H9 (cell line): Measurements from ENCODE around the gene UGT2B15. TPM values are rescaled to one million over a fixed set of nuclear protein-coding genes. Genes with fewer than 3 reads are reported as not detected.

ENCODE experiments used
- DNase-seq: peaks from one replicate; pipeline ENCODE4 v3.0.0-alpha.2; 2017
- H2AFZ ChIP-seq: one replicate; pipeline ENCODE4 v1.6.1; 2013; ENCODE audit warnings: mild to moderate bottlenecking, low read length, control low read depth, moderate library complexity
- H2AK5ac ChIP-seq: 2 replicates; pipeline ENCODE4 v1.6.1; 2013; ENCODE audit warnings: low read length, control low read depth, mixed read lengths; ENCODE audit not compliant: insufficient read length
- H2BK120ac ChIP-seq: one replicate; pipeline ENCODE4 v1.6.1; 2013; ENCODE audit warnings: low read depth, mild to moderate bottlenecking, low read length, control low read depth, inconsistent platforms; ENCODE audit not compliant: poor library complexity, severe bottlenecking
- H2BK12ac ChIP-seq: 2 replicates; pipeline ENCODE4 v1.6.1; 2013; ENCODE audit warnings: low read length, control low read depth, mixed read lengths, low read depth; ENCODE audit not compliant: insufficient read length
- H2BK15ac ChIP-seq: 2 replicates; pipeline ENCODE4 v1.6.1; 2013; ENCODE audit warnings: low read depth, low read length, control low read depth
- H2BK20ac ChIP-seq: one replicate; pipeline ENCODE4 v1.6.1; 2013; ENCODE audit warnings: low read depth, mild to moderate bottlenecking, low read length, control low read depth, inconsistent platforms; ENCODE audit not compliant: poor library complexity, severe bottlenecking
- H2BK5ac ChIP-seq: 2 replicates; pipeline ENCODE4 v1.6.1; 2013; ENCODE audit warnings: low read length, control low read depth, mixed read lengths; ENCODE audit not compliant: insufficient read length
- H3K14ac ChIP-seq: 2 replicates; pipeline ENCODE4 v1.6.1; 2013; ENCODE audit warnings: low read length, control low read depth; ENCODE audit not compliant: insufficient read depth
- H3K18ac ChIP-seq: 2 replicates; pipeline ENCODE4 v1.6.1; 2013; ENCODE audit warnings: low read depth, mild to moderate bottlenecking, mixed read lengths, low read length, control low read depth; ENCODE audit not compliant: insufficient read length
- H3K23ac ChIP-seq: 2 replicates; pipeline ENCODE4 v1.6.1; 2013; ENCODE audit warnings: low read length, control low read depth, mixed read lengths, low read depth; ENCODE audit not compliant: insufficient read length
- H3K23me2 ChIP-seq: 2 replicates; pipeline ENCODE4 v1.6.1; 2013; ENCODE audit warnings: low read depth, mild to moderate bottlenecking, mixed read lengths, low read length, control low read depth; ENCODE audit not compliant: insufficient read length, poor library complexity, severe bottlenecking
- H3K27ac ChIP-seq: 2 replicates; pipeline ENCODE4 v1.5.1; 2013; ENCODE audit warnings: low read length, control low read depth, mixed read lengths, low read depth; ENCODE audit not compliant: insufficient read length
- H3K27me3 ChIP-seq: 2 replicates; pipeline ENCODE4 v1.6.1; 2013; ENCODE audit warnings: low read length, control low read depth, inconsistent platforms; ENCODE audit not compliant: insufficient read depth
- H3K4ac ChIP-seq: 2 replicates; pipeline ENCODE4 v1.6.1; 2013; ENCODE audit warnings: low read depth, mild to moderate bottlenecking, control low read depth, inconsistent platforms, low read length, moderate library complexity
- H3K4me1 ChIP-seq: 2 replicates; pipeline ENCODE4 v1.6.1; 2013; ENCODE audit warnings: low read length, control low read depth, inconsistent platforms; ENCODE audit not compliant: insufficient read depth
- H3K4me2 ChIP-seq: 2 replicates; pipeline ENCODE4 v1.6.1; 2013; ENCODE audit warnings: low read length, control low read depth, mixed read lengths; ENCODE audit not compliant: insufficient read length, insufficient read depth
- H3K56ac ChIP-seq: 2 replicates; pipeline ENCODE4 v1.6.1; 2013; ENCODE audit warnings: low read depth, mild to moderate bottlenecking, mixed read lengths, low read length, control low read depth; ENCODE audit not compliant: insufficient read length
- H3K79me1 ChIP-seq: 2 replicates; pipeline ENCODE4 v1.6.1; 2013; ENCODE audit warnings: low read depth, mild to moderate bottlenecking, moderate library complexity, low read length, control low read depth, inconsistent platforms; ENCODE audit not compliant: insufficient read depth, poor library complexity, severe bottlenecking
- H3K79me2 ChIP-seq: 2 replicates; pipeline ENCODE4 v1.6.1; 2013; ENCODE audit warnings: low read length, control low read depth, inconsistent platforms; ENCODE audit not compliant: insufficient read depth
- H3K9ac ChIP-seq: 2 replicates; pipeline ENCODE4 v1.6.1; 2013; ENCODE audit warnings: low read length, control low read depth, mixed read lengths; ENCODE audit not compliant: insufficient read length; ENCODE audit errors: extremely low read depth
- H3K9me3 ChIP-seq: one replicate; pipeline ENCODE4 v1.6.1; 2013; ENCODE audit warnings: low read depth, low read length, inconsistent platforms; ENCODE audit not compliant: control insufficient read depth
- H3T11ph ChIP-seq: one replicate; pipeline ENCODE4 v1.6.1; 2013; ENCODE audit warnings: mild to moderate bottlenecking, low read length, control low read depth, inconsistent platforms
- H4K20me1 ChIP-seq: one replicate; pipeline ENCODE4 v1.6.1; 2013; ENCODE audit not compliant: control insufficient read depth, insufficient read length, insufficient read depth
- H4K5ac ChIP-seq: 2 replicates; pipeline ENCODE4 v1.6.1; 2013; ENCODE audit warnings: low read depth, mild to moderate bottlenecking, mixed read lengths, low read length, control low read depth; ENCODE audit not compliant: insufficient read length
- H4K8ac ChIP-seq: replicated peaks from 2 replicates; pipeline ENCODE4 v1.6.1; 2013; ENCODE audit warnings: low read length, control low read depth, mixed read lengths, low read depth; ENCODE audit not compliant: insufficient read length
- H4K91ac ChIP-seq: 2 replicates; pipeline ENCODE4 v1.6.1; 2013; ENCODE audit warnings: low read depth, mild to moderate bottlenecking, moderate library complexity, mixed read lengths, low read length, control low read depth; ENCODE audit not compliant: insufficient read length
- H3K27ac Mint-ChIP-seq, 3 experiments: 2 replicates in 2 of 3; 3 replicates in 1 of 3; pipeline ENCODE4 v1.8.0; 2020 to 2021; ENCODE audit warnings: mixed read lengths in 3 of 3, mild to moderate bottlenecking in 1 of 3, moderate library complexity in 1 of 3
- H3K27me3 Mint-ChIP-seq: 2 replicates; pipeline ENCODE4 v1.8.0; 2021; ENCODE audit warnings: low read depth, mild to moderate bottlenecking, moderate library complexity, mixed read lengths
- H3K36me3 Mint-ChIP-seq, 3 experiments: 2 replicates in 2 of 3; 3 replicates in 1 of 3; pipeline ENCODE4 v1.8.0; 2020 to 2021; ENCODE audit warnings: low read depth in 3 of 3, mixed read lengths in 3 of 3; ENCODE audit not compliant: insufficient read depth in 1 of 3
- H3K4me1 Mint-ChIP-seq, 2 experiments: 2 replicates each; pipeline ENCODE4 v1.8.0; 2020; ENCODE audit warnings: mixed read lengths in 2 of 2
- H3K4me3 Mint-ChIP-seq, 2 experiments: 2 replicates in 1 of 2; 3 replicates in 1 of 2; pipeline ENCODE4 v1.8.0; 2020 to 2021; ENCODE audit warnings: mild to moderate bottlenecking in 2 of 2, mixed read lengths in 2 of 2, moderate library complexity in 1 of 2
- H3K9me3 Mint-ChIP-seq, 2 experiments: 2 replicates in 1 of 2; 3 replicates in 1 of 2; pipeline ENCODE4 v1.8.0; 2020; ENCODE audit warnings: mild to moderate bottlenecking in 2 of 2, mixed read lengths in 2 of 2, moderate library complexity in 1 of 2
- WGBS: extraction: QIAGEN DNeasy Blood & Tissue Kit; methylation state at CpG from one replicate; pipeline ENCODE4 v1.1.7; 2013; ENCODE audit warnings: missing lambda C conversion rate, low lambda C conversion rate, mixed read lengths; ENCODE audit not compliant: insufficient read length; ENCODE audit errors: extremely low coverage; 5-methylcytosine and 5-hydroxymethylcytosine counted together
- total RNA-seq: library from RNA; stranded (reverse); gene quantifications from 2 replicates; pipeline ENCODE4 v1.2.1, GENCODE V29; 2021
- TF ChIP-seq, protein P1 (sequence below): fragments of 200-600 bp; sonication (generic); conservative IDR thresholded peaks from 3 replicates; pipeline ENCODE4 v1.8.0; 2021; ENCODE audit warnings: antibody characterized with exemption, mild to moderate bottlenecking

The UGT2B15 gene
- total RNA-seq, 1 experiment from 2014 or later: not detected

DNA sequence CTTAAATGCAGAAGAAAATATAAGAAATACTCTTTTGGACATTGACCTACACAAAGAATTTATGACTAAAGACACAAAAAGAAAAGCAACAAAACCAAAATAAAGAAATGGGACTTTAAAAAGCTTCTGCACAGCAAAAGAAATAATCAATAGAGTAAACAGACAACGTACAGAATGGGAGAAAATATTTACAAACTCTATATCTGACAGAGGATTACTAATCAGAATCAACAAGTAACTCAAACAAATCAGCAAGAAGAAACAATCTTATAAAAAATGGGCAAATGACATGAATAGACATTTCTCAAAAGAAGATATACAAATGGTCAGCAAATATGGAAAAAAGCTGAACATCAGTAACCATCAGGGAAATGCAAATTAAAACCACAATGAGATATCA, 56.7 kb downstream of the UGT2B15 start:
- Histone ChIP-seq H2BK120ac (no peak overlapping the region), H2AK5ac (no peak overlapping the region), H3K27ac (no peak overlapping the region), H2AFZ (no peak overlapping the region), H3K27me3 (no peaks in the 10 kb centered on the region), H3K9ac (no peak overlapping the region), H4K8ac (no peak overlapping the region), H3K23ac (no peak overlapping the region), H3K14ac (no peak overlapping the region), H3K23me2 (no peaks in the 10 kb centered on the region), H2BK20ac (no peak overlapping the region), H3K18ac (no peak overlapping the region), H3K4me2 (no peak overlapping the region), H3T11ph (no peak overlapping the region), H4K91ac (no peak overlapping the region), H3K79me1 (no peaks in the 10 kb centered on the region), H3K9me3 (no peaks in the 10 kb centered on the region), H4K20me1 (no peaks in the 10 kb centered on the region), H3K79me2 (no peaks in the 10 kb centered on the region), H3K4ac (no peak overlapping the region), H3K56ac (no peak overlapping the region), H2BK12ac (no peak overlapping the region), H3K4me1 (no peaks in the 10 kb centered on the region), H2BK15ac (no peak overlapping the region), H4K5ac (no peak overlapping the region), H2BK5ac (no peak overlapping the region)
- DNase-seq: no peak
- Mint-ChIP-seq H3K4me1 (no peaks in the 10 kb centered on the region), H3K27ac (no peak overlapping the region), H3K4me3 (no peak overlapping the region), H3K27me3 (no peaks in the 10 kb centered on the region), H3K9me3 (no peaks in the 10 kb centered on the region), H3K36me3 (no peaks in the 10 kb centered on the region)
- TF ChIP-seq, protein P1, sequence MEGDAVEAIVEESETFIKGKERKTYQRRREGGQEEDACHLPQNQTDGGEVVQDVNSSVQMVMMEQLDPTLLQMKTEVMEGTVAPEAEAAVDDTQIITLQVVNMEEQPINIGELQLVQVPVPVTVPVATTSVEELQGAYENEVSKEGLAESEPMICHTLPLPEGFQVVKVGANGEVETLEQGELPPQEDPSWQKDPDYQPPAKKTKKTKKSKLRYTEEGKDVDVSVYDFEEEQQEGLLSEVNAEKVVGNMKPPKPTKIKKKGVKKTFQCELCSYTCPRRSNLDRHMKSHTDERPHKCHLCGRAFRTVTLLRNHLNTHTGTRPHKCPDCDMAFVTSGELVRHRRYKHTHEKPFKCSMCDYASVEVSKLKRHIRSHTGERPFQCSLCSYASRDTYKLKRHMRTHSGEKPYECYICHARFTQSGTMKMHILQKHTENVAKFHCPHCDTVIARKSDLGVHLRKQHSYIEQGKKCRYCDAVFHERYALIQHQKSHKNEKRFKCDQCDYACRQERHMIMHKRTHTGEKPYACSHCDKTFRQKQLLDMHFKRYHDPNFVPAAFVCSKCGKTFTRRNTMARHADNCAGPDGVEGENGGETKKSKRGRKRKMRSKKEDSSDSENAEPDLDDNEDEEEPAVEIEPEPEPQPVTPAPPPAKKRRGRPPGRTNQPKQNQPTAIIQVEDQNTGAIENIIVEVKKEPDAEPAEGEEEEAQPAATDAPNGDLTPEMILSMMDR: no peak
- WGBS: no CpG with 5 or more reads among the region's 1 CpG
